GM19324 (cell line): ENCODE measurements around the gene LLGL1.

Source experiments
- ATAC-seq: cut with Tn5 transposase; IDR thresholded peaks from one replicate; pipeline ENCODE4 v1.9.1; 2021; ENCODE audit warnings: mild to moderate bottlenecking, moderate library complexity; ENCODE audit not compliant: unreplicated experiment, low FRiP score

LLGL1 gene

GRCh38 chr17:18225121-18225641, at the start of gene LLGL1:
Gene LLGL1 (plus strand): TSS chr17:18225635. CDS start chr17:18225683, 48 bp downstream.
- ATAC-seq: peak; percentile 91

- ATAC-seq: no peak
Observed at GRCh38 chr17:18176176-18176575, 49.3 kb upstream of the LLGL1 start.

GRCh38 chr17:18177133-18177532, 48.3 kb upstream of the LLGL1 start:
- ATAC-seq: no peak

DNA sequence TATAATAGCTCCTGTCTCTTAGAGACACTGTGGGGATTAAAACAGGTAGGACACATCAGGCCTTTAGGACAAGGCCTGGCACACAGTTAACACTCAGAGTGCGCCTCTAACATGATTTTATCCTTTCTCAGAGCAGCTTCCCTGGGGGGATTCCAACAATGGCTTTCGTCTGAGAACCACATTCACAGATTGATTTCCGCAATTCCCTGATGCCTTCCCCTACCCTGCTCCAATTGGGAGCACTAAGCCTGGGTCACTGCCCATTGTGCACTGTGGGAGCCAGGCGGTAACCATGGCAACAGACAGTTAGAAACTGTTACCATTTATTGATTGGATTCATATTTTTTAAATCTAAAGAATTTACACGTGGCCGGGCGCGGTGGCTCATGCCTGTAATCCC, 47.7 kb upstream of the LLGL1 start:
- no peak for ATAC-seq

- no peak for ATAC-seq
Observed at GRCh38 chr17:18179196-18179595, 46.2 kb upstream of the LLGL1 start.

- ATAC-seq: no peak
Observed at GRCh38 chr17:18179804-18180203, 45.6 kb upstream of the LLGL1 start.

DNA sequence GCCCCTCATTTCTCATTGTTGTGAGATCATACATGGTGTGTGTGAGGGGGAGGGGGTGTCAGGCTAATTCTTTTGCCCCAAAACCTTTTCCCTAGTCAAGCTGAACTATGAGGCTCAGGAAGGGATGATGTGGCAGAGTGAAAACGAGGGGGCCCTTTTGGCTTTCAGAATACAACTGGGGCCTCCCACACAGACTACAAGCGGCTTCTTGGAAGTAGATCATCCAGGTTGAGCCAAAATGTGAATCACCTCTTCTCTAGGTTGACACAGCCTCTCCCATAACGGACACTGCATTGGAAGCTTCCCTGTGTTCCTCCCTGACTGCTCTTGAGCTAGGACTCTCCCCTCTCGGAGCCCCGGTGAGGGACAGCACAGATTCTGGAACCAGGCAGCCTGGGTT, 44.1 kb upstream of the LLGL1 start:
- no peak for ATAC-seq

GRCh38 chr17:18182110-18182977, 43.1 kb upstream of the LLGL1 start:
- ATAC-seq: no peak

GRCh38 chr17:18182978-18183333, 42.5 kb upstream of the LLGL1 start:
- peak; percentile 39 for ATAC-seq

DNA sequence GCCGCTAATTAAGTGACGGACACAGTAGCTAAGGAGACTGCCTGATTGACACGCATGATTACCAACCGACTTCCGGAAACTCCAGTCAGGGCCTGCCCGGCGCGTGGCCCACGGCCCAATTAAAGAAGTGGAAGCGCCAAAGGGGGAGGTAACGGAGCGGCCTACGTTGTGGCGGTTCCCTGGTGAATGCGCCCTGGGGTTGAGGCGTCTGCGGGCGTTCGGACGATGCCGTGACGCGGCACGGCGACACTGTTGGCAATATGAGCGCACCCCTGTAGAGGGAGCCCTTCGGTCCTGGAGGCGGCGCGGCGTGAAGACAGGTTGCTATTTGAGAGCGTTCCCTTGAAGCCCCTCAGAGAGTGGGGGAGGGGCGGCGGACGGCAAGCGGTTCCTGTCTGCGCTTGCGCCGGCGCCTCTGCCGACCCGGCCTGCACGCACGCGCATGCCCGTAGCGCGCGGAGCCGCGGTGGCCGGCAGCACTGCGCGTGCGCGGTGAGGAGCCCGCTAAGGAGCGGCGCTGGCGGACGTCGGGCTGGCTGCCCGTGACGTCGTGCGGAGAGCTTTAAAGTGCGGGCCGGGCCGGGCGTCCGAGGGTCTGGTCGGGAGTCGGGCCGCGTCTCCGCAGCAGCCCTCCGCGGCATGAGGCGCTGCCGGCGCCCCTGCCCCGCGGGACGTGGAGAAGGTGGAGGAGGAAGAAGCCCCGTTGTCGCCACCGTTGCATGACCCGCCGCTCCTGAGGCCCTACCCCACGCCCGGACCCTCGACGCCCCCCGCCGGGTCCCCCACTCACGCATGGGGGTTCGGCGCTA, 41.9 kb upstream of the LLGL1 start, which contains the start of gene ALKBH5:
Gene ALKBH5, plus strand, starts transcription at position 495 of the 809 bp plus-strand sequence. CDS start 416 bp downstream, outside the sequence.
- ATAC-seq: peak; percentile 86

DNA sequence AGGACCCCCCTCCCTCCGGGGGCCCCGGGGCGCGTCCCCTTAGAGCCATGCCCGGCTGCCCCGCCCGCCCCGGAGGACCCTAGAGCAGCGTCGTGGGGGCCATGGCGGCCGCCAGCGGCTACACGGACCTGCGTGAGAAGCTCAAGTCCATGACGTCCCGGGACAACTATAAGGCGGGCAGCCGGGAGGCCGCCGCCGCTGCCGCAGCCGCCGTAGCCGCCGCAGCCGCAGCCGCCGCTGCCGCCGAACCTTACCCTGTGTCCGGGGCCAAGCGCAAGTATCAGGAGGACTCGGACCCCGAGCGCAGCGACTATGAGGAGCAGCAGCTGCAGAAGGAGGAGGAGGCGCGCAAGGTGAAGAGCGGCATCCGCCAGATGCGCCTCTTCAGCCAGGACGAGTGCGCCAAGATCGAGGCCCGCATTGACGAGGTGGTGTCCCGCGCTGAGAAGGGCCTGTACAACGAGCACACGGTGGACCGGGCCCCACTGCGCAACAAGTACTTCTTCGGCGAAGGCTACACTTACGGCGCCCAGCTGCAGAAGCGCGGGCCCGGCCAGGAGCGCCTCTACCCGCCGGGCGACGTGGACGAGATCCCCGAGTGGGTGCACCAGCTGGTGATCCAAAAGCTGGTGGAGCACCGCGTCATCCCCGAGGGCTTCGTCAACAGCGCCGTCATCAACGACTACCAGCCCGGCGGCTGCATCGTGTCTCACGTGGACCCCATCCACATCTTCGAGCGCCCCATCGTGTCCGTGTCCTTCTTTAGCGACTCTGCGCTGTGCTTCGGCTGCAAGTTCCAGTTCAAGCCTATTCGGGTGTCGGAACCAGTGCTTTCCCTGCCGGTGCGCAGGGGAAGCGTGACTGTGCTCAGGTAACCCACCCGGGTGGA, 41.0 kb upstream of the LLGL1 start:
- no peak for ATAC-seq

- no peak for ATAC-seq
Observed at GRCh38 chr17:18185391-18185790, 40.0 kb upstream of the LLGL1 start.

DNA sequence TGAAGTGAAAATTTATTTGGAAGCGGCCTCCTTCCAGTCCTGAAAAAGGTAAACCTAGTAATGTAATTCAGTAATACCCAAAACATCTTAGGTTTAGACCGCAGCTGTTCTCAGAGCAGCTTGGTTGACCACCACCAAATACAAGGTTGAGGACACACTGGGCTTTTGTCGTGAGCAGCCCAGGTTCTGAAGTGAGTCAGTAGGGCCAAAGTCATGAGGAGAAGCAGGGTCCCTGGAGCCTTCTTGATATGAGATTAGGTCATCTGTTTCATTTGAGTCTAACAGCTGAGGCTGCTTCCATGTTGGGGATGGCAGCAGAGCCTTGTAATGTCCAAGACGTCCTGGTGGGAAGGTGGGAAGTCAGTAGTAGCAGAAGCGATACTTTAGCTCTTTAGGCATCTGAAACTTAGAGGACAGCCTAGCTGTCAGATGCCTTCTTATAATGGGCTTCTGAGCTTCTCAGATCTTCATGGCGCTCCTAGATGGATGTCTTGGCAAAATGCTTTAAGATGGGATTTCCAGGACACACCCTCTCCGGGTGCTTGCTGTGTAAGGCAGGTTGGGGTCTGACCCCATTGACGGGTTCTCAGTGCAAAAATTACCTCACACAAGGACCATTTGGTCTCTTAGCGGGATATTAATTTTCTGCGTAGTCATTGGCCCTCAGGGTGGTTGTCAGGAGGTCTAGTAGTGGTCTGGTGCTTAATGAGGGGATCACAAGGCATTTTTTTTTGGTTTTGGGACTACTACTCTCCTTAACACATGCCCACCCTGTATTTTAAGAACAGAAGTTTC, 39.4 kb upstream of the LLGL1 start:
- ATAC-seq: no peak

DNA sequence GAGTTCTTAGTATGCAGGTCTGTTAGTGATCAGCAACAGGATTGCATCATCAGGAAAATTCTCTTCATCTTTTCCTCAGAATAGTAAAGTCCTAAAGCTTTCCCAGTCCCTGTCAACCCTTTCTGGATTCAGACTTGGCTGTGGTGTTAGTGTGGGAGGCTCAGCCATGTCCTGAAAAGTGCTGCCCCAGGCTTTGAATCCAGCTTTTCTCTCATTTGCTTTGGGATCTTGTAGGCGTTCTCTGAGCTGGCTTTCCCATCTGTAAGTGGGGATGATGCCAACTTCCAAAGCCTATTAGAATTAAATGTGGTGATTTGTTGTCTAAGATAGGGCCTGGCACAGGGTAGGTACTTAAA, 38.8 kb upstream of the LLGL1 start:
- no peak for ATAC-seq

DNA sequence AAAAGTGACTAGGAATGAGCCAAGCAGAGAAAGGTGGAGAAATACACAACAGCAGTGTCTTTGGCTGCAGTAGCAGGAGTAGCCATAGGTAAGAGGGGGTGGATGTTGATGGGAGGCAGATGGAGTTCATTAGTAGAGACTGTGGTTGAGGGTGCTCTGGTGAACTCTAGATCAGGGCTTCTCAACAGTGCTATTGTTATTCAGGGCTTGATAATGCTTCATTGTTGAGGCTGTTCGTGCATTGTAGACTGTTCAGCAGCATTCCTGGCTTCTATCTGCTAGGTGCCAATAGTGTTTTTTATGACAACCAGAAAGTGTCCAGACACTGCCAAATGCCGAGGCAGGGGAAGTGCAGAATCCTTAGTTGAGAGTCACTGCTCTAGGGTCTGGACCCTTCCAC, 38.2 kb upstream of the LLGL1 start:
- no peak for ATAC-seq

GRCh38 chr17:18187821-18188761, 37.3 kb upstream of the LLGL1 start:
- no peak for ATAC-seq

DNA sequence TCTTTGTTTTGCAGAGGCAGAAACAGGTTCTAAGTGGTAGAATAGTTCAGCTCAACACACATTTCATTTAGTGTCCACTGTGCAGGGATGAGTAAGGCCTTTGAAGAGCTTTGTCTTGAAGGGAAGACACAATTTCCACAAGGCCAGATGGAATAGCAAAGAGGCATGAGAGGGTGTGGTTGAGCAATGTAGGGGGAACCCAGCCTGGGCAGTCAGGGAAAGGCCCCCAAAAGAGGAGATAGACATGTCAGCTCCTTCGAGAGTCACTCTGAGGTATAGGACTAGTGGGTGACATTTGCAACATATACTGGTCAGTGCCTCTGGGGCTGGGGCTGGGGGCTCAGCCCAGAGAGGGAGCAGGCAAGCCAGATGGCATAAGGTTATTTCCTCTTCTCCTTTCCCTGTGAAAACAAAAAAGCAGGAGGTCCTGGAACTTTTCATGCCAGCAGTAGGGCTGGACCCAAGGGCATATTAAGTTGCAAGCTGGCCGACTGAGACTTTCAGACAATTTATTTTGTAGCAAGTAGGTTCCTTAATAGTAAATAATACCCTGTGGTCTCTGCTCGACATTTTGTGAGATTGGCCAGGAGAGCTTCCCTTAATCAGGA, 34.7 kb upstream of the LLGL1 start:
- ATAC-seq: no peak

- no peak for ATAC-seq
Observed at GRCh38 chr17:18191236-18191667, 34.2 kb upstream of the LLGL1 start.
